HG02970 (cell line): ENCODE results near the gene ARNT2.

Experiments used
- ATAC-seq: cut with Tn5 transposase; IDR thresholded peaks from one replicate; pipeline ENCODE4 v1.9.1; 2021; ENCODE audit warnings: mild to moderate bottlenecking, moderate library complexity, moderate number of reproducible peaks; ENCODE audit not compliant: unreplicated experiment, low FRiP score

The ARNT2 gene

DNA sequence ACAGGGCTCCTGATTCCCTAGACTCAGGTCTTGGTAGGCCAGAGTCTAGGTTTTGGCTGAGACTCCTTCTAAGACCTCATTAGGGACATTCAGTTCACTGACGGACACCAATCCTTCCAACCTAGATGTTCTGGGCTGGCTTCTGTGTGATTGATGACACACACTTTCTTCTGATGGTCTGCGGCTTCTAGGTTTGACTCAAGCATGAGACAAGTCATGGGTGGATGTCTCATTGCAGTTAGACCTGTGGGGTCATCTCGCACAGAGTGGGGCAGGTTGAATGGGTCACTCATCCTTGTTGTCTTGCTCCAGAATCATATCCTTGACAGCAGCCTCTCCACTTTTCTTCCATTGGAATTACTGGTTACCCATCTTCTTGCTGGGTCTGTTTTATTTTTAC, 35.8 kb downstream of the ARNT2 start:
- ATAC-seq: no peak

DNA sequence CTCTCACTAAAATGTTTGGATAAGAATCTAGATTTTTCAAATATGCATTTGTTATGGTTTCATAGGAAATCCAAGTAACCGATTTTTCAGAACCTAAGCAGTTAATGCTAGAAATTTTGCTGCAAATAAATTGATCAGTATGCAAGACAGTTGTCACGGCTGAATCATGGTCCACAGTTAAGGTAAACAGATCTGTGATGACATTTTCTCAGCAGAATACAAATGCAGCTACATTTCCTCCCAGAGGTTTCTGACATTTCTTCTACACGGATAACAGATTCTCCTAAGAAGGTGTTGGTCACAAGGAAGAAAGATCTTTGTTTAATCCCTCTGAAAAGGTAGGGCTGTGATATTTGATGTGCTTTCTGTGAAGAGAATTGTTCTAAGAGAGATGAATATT, 36.9 kb downstream of the ARNT2 start:
- ATAC-seq: no peak

DNA sequence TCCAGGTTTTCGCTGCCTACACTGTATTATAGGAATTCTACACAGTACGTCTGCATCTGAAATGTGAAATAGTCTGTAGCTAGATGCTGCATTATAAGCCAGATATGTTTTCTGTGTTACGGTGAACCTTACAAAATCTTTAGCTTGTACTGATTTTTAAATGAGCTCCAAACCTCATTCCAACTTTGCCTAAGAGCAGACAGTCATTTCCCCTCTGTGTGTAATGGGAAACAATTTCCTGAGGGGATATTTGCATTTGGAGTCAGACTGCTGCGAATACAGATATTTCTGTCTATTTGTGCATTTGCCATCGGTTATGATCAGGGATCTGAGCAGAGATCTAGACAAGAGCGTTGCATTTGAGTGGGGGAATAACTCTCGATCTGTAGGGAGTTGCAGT, 37.5 kb downstream of the ARNT2 start:
- no peak for ATAC-seq

DNA sequence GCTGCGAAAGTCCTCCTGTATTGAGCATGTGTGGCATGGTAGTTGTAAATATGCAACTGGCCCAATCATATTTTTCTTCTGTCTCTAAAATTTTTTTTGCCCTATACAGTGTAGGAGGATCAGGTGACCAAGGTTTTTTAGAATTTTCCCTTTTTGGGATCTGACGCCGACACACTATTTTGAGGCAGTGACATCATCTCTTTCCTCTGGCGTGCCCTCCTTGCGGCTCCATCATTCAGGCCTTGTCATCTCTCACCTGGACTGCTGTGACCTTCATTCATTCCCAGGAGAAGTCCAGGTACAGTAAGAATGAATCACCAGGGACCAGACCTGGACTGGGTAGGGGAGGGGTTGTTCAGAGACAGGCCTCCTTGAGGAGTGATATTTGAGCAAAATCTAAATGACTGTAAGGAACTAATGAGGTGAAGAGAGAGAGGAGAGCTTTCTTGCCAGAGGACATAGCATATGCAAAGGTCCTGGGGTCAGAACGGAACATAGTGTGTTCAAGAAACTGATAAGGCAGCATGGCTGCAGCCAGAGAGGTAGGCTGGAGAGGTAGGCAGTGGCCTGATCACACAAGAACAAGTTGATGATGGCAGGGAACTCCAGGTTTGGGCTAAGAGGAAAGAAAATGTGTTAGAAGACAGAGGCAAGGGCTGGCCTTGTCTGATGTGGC, 38.7 kb downstream of the ARNT2 start:
- ATAC-seq: no peak

DNA sequence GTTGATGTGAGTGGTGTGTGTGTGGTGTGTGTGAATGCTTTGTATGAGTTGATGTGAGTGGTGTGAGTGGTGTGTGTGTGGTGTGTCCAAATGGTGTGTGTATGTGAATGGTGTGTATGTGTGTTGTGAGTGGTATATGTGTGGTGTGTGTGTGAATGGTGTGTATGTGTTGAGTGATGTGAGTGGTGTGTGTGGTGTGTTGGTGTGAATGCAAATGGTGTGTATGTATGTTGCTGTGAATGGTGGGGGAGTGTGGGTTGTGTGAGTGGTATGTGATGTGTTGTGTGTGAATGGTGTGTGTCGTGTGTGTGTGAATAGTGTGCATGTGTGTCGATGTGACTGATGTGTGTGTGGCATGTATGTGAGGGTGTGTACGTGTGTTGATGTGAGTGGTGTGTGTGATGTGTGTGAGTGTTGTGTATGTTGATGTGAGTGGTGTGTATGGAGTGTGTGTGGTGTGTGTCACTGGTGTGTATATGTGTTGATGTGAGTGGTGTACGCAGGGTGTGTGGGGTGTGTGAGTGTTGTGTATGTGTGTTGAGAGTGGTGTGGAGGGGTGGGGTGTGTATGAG, 40.6 kb downstream of the ARNT2 start:
- ATAC-seq: no peak

DNA sequence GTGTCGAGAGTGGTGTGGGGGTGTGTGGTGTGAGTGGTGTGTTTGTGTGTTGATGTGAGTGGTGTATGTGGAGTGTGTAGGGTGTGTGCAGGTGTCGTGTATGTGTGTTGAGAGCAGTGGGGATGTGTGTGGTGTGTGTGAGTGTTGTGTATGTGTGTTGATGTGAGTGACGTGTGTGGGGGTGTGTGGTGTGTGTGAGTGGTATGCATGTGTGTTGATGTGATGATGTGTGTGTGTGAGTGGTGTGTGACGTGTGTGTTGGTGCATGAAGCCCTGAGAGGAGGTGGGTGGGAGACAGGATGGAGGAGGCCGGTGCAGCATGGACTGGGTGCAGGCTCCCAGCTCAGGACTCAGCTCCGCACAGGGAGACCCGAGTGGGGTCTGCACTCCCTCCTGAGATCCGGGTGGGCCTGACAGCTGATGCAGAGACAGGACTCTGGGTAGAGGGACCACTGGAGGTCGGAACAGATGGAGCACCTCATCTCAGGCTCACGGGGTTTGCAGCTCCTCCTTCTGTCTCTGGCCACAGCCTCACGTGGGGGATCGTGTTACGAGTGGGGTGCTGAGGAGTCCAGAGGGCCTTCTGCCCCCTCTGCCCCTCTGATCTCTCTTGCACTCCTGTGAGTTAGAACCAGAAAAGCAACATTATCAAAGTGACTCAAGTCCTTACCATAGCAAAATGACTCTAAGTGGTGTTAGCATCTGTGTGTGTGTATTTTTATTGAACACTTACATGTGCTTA, 41.3 kb downstream of the ARNT2 start:
- ATAC-seq: no peak

DNA sequence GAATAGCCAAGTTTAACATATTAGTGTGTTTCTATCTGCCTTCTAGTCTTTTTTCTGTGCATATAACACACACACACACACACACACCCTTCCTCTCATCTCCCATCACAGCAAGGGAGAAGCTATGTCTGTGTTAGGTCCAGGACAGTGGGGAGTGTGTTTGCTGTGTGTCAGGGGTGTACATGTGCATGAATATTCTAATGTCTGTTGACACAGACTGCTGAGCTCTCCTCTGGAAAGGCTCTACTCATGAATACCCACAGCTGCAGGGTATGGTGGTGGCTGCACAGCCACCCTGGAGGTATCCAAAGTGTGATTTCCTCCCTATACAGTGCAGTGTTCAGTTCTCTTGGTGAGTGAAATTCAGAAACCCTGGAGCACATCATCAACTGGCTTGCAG, 42.9 kb downstream of the ARNT2 start:
- no peak for ATAC-seq

DNA sequence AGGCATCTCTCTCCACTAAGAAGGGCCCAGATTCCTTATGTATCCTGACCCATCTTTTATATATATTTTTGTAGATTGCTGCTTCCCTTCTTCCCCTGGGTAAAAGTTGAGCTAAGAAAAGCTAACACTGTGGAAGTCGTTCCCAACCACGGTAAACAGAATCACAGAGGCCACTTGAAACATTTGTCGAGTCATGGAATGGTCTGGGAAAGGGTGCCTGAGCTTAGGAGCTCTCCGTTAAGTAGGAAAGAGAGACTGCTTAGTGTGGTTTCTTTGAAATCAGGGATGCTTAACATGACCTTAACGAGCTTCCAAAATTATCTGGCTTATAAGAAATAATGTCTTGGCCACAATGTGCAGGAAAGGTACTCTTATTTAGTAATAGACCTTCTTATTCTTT, 45.6 kb downstream of the ARNT2 start:
- ATAC-seq: no peak

DNA sequence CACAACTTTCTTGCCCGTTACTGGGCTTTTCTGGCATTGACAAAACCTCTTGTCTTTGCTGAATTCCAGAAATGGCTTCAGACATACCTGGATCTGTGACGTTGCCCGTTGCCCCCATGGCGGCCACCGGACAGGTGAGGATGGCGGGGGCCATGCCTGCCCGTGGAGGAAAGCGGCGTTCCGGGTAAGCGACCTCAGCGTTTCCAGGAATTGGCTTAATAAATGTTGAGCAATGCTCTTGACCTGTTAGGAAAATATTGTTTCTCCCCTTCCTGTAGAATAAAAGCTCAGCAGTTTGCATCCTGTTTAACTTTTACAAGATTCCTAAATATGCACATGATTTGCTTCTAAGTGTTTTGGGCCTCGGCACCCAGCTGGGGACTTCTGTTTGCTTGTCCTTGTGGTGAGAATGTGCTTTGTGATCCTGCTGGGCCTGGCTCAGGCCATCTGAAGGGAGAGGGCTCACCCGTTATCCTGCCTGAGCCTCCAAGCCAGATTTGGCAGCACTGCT, 46.7 kb downstream of the ARNT2 start:
- no peak for ATAC-seq

DNA sequence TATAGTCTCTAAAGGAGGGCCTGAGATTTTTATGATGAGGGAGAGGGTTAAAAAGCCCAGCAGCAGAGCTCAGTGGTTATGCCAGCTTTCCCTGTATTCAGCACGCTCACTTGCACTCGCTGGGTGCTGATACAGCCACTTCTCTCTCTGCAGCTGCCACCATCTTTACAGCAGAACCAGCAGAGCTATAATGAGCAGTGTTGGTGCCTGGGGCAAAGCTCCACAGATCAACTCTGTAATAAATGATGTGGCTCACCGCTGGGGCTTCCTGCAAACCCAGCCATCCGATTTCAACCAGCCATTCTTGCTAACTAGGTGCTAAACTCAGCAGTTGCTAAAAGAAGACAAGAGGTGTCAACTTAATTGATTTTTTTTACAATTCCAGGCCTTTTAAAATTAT, 48.0 kb downstream of the ARNT2 start:
- no peak for ATAC-seq

DNA sequence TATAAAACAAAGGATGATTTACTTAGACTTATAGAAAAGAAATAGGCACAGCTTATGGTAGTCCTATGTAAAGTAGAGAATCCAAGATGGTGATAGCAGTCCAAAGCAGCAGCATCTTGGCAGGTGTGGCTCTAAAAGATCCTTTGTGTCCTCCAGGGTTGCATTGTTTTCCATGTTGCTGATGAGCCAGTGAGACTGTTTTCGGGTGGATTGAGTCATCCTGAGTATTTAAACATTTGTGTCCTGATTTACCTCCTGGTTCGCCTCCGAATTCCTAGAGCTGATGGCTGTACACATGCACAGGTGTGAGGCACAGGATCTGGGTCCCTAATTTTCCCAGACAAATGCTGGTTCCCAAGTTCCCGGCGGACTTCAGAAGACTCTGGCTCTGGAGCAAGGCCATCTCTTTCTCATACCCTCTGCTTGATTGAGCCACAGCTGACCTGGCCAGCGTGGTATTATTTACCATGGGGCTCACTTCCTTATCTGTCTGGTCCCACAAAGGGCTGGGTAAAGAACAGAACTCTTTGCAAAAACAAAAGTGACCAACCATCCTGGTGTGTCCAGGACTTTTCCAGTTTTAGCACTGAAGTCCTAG, 51.0 kb downstream of the ARNT2 start:
- no peak for ATAC-seq

DNA sequence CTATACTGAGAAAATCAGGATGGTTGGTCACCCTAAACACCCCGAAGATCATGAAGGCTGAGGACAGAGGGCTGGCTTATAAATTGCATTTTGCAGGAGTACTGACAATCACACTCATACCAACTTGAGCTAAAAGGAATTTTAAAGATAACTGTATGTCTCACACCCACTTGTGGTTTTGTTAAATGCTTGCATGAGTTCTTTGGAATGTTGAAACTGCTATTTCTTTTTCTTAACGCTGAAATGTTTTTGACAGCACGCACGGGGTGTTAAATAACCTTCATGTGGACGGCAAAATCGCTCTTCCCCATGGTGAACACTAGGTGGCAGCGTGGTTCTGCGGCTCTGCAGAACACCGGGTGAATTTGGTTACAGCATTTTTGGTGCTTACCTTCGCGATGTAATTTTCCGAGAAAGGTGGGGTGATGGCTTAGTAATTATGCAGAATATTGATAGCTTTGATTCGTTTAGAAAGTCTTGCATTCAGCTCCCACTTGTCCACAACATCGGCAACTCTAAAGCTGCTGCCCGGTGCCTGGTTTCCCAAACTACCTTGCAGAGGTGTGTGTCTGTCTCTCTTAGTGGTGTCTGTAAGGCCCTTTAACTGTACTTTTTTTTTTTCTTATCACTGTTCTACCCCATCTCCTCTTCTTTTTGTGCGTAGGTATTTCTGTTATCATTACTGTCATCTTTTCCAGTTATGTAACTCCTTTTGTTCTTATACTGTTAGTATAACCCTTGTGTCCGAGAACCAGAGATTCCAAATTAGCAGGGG, 51.7 kb downstream of the ARNT2 start:
- ATAC-seq: peak; percentile 63

DNA sequence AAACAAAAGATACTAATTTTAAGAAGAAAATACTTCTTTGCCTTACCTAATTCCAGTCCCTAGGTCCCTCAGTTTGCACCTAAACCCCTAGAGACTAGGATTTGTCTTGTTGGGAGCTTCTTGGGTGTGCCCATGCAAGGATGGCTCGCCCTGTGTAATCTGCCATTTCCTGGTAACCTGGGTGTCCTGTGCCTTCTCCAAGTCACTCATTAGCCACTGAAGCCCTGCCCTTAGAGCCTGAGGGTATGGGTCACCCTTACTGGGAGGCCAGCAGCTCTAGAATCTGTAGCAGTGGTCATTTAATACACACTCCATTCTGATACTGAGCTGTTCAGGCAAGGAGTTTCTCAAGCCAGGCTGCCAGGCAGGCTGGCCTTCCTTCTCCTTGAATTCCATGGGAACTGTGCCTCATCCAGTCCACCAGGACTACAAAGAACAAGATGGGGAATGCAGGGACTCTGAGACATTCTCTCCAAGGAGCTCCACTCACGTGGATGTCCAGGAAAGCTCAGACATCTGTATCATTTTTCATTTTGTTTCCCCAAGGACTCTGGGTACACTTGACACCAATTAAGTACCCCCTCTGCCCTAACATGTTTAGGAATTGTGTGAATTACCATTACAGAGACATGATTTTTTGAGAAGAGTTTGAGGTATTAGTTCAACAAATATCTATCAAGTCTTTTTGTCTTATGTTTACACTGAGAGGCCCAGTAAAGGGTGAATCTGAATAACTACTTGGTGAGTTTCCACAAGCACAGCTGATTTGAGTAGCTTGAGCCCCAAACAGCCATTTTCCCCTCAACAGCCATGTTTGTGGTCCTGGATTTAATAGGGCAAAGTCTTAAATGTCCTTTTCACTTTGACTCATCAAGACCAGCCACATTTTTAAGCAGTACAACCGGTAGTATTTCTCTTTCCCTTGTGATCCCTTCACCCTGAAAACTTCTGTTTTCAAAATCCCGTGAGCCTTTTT, 52.6 kb downstream of the ARNT2 start:
- ATAC-seq: no peak

DNA sequence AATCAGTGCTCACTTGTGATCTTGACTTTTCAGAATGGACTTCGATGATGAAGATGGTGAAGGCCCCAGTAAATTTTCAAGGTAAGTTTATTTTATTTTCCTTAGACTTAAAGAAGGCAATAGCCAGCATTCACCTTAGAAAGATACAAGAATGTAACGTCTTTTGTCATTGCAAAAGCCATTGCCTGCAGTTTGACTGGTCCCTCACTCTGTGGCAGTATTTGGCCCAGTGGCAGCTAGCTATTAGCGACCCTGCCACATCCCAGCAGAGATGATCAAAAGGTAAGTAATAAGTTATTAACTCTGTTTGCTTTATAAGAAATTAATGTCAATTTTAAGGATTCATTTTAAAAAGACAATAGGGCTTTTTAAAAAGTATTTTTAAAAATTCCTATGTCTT, 53.7 kb downstream of the ARNT2 start:
- no peak for ATAC-seq

DNA sequence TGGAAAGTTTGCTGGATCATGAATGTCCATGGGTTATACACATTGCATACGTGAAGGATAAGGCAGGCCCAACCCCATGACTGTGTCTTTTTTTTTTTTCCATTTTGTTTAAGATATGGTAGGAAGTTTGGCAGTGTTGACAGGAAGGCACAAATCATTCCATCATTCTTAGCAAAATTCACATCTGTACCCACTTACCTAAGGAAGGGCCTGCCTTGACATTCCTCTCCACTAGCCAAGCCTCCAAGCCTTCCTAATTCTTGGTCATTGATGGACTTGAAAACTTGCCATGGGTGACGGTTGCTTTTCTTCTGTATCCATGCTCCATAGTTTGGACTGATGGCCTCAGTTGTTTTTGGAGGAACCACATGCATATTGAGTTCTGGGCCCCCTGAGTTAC, 54.4 kb downstream of the ARNT2 start:
- ATAC-seq: no peak

DNA sequence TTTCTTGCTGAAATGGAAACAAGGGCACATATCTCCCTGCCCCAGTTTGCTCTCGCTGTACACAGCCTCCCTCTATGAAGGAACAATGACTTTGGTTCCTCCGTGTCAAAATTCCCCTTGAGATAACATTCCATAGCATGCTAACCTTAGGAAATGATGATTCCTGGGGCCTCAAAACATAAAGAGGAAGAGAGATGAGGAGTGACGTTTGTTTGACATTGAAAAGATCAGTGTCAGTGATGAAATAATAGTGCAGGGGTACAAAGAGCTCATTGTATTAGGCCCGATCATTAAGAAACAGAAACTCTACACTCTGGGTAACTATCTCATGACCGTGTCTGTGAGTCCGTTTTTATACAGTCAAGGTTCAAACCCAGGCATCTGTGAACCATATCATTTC, 55.2 kb downstream of the ARNT2 start:
- no peak for ATAC-seq

DNA sequence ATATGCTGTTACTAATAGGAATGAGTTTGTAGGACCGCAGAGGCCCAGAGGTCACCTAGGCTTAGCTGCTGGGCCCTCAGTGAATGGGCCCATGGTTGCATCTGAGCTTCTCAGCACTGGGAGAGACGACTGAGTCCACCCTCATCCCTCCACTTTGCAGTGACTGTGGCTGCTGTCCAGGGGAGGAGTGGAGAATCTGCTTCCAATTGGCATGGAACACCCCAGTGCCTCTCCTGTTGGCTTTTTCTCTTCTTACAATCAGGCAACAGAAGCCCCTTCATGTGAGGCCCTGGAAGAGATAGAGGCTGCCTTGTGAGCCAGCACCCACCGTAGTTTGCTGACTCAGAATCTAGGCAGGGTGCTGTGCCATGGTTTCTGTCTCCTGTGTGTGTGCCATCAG, 55.6 kb downstream of the ARNT2 start:
- ATAC-seq: no peak

DNA sequence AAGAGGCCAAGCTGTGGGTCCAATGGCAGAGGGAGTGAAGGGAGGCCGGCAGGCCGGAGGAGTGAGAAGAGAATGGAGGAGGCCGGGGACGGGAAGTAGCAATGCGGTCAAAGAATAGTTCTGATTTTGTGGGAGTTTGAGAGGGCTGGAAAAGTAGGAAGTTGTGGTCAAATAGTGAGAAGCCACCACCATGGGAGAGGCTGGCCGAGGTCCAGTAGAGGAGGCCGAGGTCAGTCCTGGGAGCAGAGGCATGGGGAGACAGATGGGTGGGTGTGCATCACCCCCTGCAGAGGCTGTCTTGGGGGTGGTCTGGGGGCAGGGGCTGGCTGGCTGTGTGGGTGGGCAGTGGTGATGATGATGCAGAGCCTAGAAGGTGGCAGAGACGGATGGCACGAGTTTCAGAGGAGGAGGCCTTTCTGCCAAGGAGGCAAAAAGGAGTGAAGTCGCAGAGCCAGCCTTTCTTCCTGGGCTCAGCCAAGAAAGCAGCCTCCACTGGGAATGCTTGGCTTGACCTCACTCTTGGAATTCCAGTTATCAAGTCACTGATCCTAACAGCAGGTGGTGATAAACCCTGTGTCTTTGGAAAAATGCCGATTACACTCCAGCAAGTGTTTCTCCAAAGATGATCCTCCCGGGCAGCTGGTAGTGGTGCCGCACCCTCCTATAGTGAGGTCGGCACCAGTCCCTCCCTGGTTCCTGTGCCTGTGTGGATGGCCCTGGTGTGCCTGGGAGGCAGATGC, 57.3 kb downstream of the ARNT2 start:
- ATAC-seq: no peak

DNA sequence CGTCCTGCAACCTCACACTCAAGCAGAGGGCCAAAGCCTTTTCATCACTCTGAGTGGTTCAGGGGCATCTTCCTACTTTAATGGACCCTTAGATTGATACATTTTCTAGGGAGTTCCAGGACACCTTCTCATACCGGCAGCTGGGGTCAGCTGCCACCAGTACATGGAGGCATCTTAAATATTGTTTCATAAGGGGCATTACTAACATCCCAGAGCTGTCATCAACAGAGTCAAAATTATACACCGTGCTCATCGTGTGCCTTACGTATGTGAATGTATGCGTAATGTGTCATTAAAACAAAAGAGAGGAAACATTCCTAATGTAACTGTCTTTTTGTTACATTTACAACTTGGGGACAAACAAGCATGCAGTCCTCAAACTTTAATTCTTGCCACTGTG, 57.9 kb downstream of the ARNT2 start:
- no peak for ATAC-seq
